KMS-11 (cell line): Measurements from ENCODE around the gene ZRANB1.

ENCODE experiments used
- H2AFZ ChIP-seq: fragments of 200-600 bp; sonication (generic); 2 replicates; pipeline ENCODE4 v1.6.1; 2016; ENCODE audit warnings: antibody characterized with exemption, mixed run types, low read depth
- H3K27ac ChIP-seq: fragments of 200-600 bp; sonication (generic); 2 replicates; pipeline ENCODE4 v1.6.1; 2016; ENCODE audit warnings: mild to moderate bottlenecking, mixed run types
- H3K27me3 ChIP-seq: fragments of 200-600 bp; sonication (generic); 2 replicates; pipeline ENCODE4 v1.6.1; 2017; ENCODE audit warnings: mild to moderate bottlenecking, low read depth, mixed run types, moderate library complexity; ENCODE audit not compliant: insufficient read depth
- H3K36me3 ChIP-seq: fragments of 200-600 bp; sonication (generic); 2 replicates; pipeline ENCODE4 v1.6.1; 2017; ENCODE audit warnings: mild to moderate bottlenecking, mixed run types; ENCODE audit not compliant: insufficient read depth
- H3K4me1 ChIP-seq: fragments of 200-600 bp; sonication (generic); 2 replicates; pipeline ENCODE4 v1.6.1; 2016; ENCODE audit warnings: mild to moderate bottlenecking, low read depth, mixed run types; ENCODE audit not compliant: poor library complexity, severe bottlenecking
- H3K4me2 ChIP-seq: fragments of 200-600 bp; sonication (generic); 2 replicates; pipeline ENCODE4 v1.7.0; 2016; ENCODE audit warnings: mild to moderate bottlenecking, mixed run types
- H3K4me3 ChIP-seq: fragments of 200-600 bp; sonication (generic); IDR thresholded peaks from 2 replicates; pipeline ENCODE4 v1.6.1; 2017; ENCODE audit warnings: low read depth, low read length, mixed read lengths; ENCODE audit not compliant: insufficient read depth
- H3K79me2 ChIP-seq: fragments of 200-600 bp; sonication (generic); 2 replicates; pipeline ENCODE4 v1.6.1; 2016; ENCODE audit warnings: low read depth, mixed run types; ENCODE audit not compliant: insufficient read depth
- H3K9ac ChIP-seq: fragments of 200-600 bp; sonication (generic); 2 replicates; pipeline ENCODE4 v1.6.1; 2016; ENCODE audit warnings: mild to moderate bottlenecking, mixed run types
- H4K20me1 ChIP-seq: fragments of 200-600 bp; sonication (generic); 2 replicates; pipeline ENCODE4 v1.6.1; 2016; ENCODE audit warnings: mild to moderate bottlenecking, mixed run types; ENCODE audit not compliant: insufficient read depth
- TF ChIP-seq, protein P1 (sequence below): fragments of 200-600 bp; sonication (generic); conservative IDR thresholded peaks from 2 replicates; pipeline ENCODE4 v1.6.1; 2017; ENCODE audit warnings: low read depth, mild to moderate bottlenecking, antibody characterized with exemption, low read length, moderate library complexity, mixed read lengths

The ZRANB1 gene

DNA sequence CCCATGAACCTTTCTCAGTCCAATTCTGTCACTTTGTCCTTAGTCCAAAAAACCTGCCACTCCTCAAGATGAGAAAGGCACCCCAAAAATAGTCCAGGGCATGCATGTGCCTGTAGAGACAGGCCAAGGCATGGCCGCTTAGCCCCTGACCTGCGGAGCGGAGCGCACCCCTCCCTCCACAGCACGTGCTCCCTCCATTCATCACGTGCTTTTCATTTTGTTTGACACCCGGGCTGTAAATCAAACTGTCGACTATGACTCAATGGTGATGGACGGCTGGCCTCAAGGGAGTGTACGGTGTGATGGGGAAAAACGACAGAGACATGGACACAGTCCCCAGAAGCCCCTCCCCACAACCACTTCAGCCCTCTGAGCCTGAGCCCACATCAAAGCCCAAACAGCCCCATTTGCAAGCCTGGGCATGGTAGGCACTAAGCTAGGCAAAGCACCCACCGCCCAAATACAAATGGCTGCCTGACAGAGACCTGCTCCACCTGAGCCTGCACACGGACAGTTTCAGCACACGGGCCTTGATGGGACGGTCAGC lies 90.6 kb downstream of the ZRANB1 start:
- no peaks in the 10 kb centered on the region for H3K4me1 ChIP-seq
- H3K4me2 ChIP-seq = no peak overlapping the region
- no peaks in the 10 kb centered on the region for H3K79me2 ChIP-seq

DNA sequence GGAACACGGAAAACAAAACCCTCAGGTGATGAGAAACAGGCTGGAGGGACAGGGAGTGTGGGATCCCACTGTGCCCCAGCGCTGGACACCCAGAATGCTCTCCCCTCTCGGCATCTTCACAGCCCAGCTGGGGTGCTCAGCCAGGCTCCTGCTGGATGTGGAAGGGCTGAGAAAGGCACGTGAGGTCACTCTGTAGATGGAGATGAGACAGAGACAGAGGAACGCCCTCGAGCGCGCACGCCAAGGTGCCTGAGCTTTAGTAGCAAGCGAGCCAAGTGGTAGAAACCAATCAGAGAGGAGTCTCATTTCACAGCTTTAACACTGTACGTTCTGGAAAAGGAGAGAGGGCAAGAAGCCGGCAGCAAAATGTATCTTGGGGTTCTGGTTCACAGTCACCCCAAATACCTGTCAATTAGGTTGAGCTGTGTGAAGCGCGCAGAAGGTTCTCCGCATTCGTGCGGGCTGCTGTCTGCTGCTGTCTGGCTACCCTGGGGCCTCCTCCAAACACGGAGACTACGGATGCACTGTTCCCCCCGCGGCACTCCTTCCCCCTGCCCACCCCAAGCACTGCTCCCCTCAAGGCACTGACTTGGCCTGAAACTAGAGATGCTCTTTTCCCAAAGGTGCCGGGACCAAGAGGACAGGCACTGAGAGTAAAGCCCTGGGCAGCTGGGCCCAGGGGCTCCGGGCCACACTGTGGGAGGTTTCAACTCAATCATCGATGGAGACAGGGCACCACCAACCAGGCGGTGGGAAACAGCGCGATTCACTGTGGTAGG lies 91.4 kb downstream of the ZRANB1 start:
- Histone ChIP-seq H4K20me1 (no peaks in the 10 kb centered on the region), H3K79me2 (no peaks in the 10 kb centered on the region), H3K27ac (no peak overlapping the region), H3K4me3 (no peak overlapping the region), H3K27me3 (no peaks in the 10 kb centered on the region), H2AFZ (no peak overlapping the region), H3K9ac (no peak overlapping the region), H3K4me2 (no peak overlapping the region), H3K36me3 (no peaks in the 10 kb centered on the region), H3K4me1 (no peaks in the 10 kb centered on the region)
- TF ChIP-seq, protein P1, sequence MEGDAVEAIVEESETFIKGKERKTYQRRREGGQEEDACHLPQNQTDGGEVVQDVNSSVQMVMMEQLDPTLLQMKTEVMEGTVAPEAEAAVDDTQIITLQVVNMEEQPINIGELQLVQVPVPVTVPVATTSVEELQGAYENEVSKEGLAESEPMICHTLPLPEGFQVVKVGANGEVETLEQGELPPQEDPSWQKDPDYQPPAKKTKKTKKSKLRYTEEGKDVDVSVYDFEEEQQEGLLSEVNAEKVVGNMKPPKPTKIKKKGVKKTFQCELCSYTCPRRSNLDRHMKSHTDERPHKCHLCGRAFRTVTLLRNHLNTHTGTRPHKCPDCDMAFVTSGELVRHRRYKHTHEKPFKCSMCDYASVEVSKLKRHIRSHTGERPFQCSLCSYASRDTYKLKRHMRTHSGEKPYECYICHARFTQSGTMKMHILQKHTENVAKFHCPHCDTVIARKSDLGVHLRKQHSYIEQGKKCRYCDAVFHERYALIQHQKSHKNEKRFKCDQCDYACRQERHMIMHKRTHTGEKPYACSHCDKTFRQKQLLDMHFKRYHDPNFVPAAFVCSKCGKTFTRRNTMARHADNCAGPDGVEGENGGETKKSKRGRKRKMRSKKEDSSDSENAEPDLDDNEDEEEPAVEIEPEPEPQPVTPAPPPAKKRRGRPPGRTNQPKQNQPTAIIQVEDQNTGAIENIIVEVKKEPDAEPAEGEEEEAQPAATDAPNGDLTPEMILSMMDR = no peak

More for the DNA sequence above, 90.6 kb downstream of the ZRANB1 start:
- Histone ChIP-seq H3K9ac (no peak overlapping the region), H3K4me3 (no peak overlapping the region), H3K36me3 (no peaks in the 10 kb centered on the region), H2AFZ (no peak overlapping the region), H4K20me1 (no peaks in the 10 kb centered on the region), H3K27ac (no peak overlapping the region), H3K27me3 (no peaks in the 10 kb centered on the region)
- TF ChIP-seq, protein P1 = no peak

DNA sequence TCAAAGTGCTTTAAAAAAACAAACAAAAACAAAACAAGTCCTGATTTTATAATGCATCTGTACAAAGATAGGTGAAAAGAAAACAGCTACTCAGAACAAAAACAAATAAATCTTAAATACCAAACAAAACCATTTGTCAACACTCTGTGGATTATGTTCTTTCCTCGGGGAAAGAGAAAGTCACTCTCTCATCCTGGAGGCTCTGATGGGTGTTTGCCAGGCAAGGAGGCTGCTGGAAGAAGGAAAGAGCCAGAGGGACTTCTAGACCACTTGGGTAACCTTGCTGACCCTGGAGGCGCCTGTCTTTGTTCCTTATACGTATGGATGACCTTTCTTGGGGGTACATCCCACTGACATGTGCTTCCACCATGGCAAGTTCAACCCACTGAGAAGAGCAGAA lies 92.8 kb downstream of the ZRANB1 start:
- H2AFZ ChIP-seq = no peak overlapping the region
- no peaks in the 10 kb centered on the region for H3K27me3 ChIP-seq
- no peak overlapping the region for H3K27ac ChIP-seq
- H3K79me2 ChIP-seq = no peaks in the 10 kb centered on the region
- TF ChIP-seq, protein P1 = no peak
- no peaks in the 10 kb centered on the region for H3K4me1 ChIP-seq
- no peaks in the 10 kb centered on the region for H4K20me1 ChIP-seq
- H3K9ac ChIP-seq = no peak overlapping the region
- no peaks in the 10 kb centered on the region for H3K36me3 ChIP-seq
- no peak overlapping the region for H3K4me3 ChIP-seq
- H3K4me2 ChIP-seq = no peak overlapping the region

DNA sequence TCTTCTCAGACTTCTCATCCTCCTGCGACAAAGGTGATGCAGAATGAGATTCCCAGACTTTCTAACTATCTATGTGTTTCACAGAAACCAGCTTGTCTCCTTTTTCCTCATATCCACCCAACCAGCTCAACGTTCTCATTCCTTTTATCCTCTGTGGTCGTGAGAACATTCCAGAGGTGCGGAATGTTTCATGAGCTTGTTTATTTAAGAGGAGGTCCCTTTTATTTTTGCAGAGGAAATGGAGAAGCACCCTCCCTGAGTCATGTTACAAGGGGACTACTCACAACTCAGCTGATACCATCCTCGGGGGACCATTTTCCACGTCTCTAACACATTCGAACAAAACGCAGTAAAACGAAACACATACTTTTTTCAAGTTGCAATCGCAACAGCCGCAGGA lies 93.2 kb downstream of the ZRANB1 start:
- Histone ChIP-seq H2AFZ (no peak overlapping the region), H3K79me2 (no peaks in the 10 kb centered on the region), H3K27me3 (no peaks in the 10 kb centered on the region), H3K4me1 (no peaks in the 10 kb centered on the region), H4K20me1 (no peaks in the 10 kb centered on the region), H3K4me2 (no peak overlapping the region), H3K36me3 (no peaks in the 10 kb centered on the region), H3K4me3 (no peak overlapping the region), H3K27ac (no peak overlapping the region), H3K9ac (no peak overlapping the region)
- TF ChIP-seq, protein P1 = no peak
